Transverse colon (tissue), 4 donors: Measurements from ENCODE around the gene NECTIN1. TPM values are rescaled to one million over a fixed set of nuclear protein-coding genes. Genes with fewer than 3 reads are reported as not detected.
A peak's percentile ranks its signal among the peaks of the same experiment; 100 is the strongest.

ENCODE experiments used
- DNase-seq: peaks from one replicate; pipeline ENCODE4 v3.0.0-alpha.2; 2019
- H3K27ac ChIP-seq, 4 donors: fragments of 200-600 bp; sonication (generic); 2 replicates each; pipeline ENCODE4 v1.5.1; 2016 to 2018; ENCODE audit warnings: inconsistent platforms in 4 of 4
- H3K27me3 ChIP-seq: fragments of 200-600 bp; sonication (generic); 2 replicates; pipeline ENCODE4 v1.5.1; 2017; ENCODE audit warnings: inconsistent platforms
- H3K36me3 ChIP-seq, 4 donors: fragments of 200-600 bp; sonication (generic); 2 replicates each; pipeline ENCODE4 v1.5.1; 2017 to 2019; ENCODE audit warnings: inconsistent platforms in 4 of 4
- H3K4me1 ChIP-seq, 4 donors: fragments of 200-600 bp; sonication (generic); 2 replicates each; pipeline ENCODE4 v1.5.1; 2017 to 2020; ENCODE audit warnings: inconsistent platforms in 4 of 4
- H3K4me3 ChIP-seq, 4 donors: fragments of 200-600 bp; sonication (generic); 1 replicate in 1 of 4; 2 replicates in 3 of 4; pipeline versions ENCODE4 v1.5.1 to v1.6.1; 2017 to 2019; ENCODE audit warnings: inconsistent platforms in 4 of 4
- H3K9me3 ChIP-seq, 2 donors: fragments of 200-600 bp; sonication (generic); 2 replicates each; pipeline ENCODE4 v1.5.1; 2017 to 2019; ENCODE audit warnings: inconsistent platforms in 2 of 2
- EP300 ChIP-seq: sonication (generic); formaldehyde crosslinking; IDR thresholded peaks from one replicate; pipeline ENCODE4 v1.6.1; 2017; ENCODE audit warnings: antibody characterized with exemption, low read depth
- POLR2A ChIP-seq: fragments of 450-650 bp; IDR thresholded peaks from one replicate; pipeline ENCODE4 v1.6.1; 2016; ENCODE audit warnings: antibody characterized with exemption, mild to moderate bottlenecking, moderate library complexity
- POLR2AphosphoS5 ChIP-seq, 3 donors: sonication (generic); formaldehyde crosslinking; IDR thresholded peaks; one replicate each; pipeline ENCODE4 v1.6.1; 2016; ENCODE audit warnings: antibody characterized with exemption in 3 of 3
- WGBS, 2 donors: methylation state at CpG; one replicate each; pipeline ENCODE4 v1.1.5; 2018; ENCODE audit warnings: low coverage in 1 of 2; 5-methylcytosine and 5-hydroxymethylcytosine counted together
- in situ Hi-C, 4 donors: fragments of 200-750 bp; cut with MboI; loops; one replicate each; pipeline versions ENCODE4 v1.15.0 to v1.15.1; 2017; ENCODE audit warnings: low sequenced_read_pairs in 3 of 4, low pct_ligation_motif_present in 1 of 4, low pct_unique_long_range_greater_than_20kb in 1 of 4
- intact Hi-C: fragments of 100-400 bp; cut with DNase I; formaldehyde crosslinking; loops from one replicate; pipeline ENCODE4 v1.15.1; 2023; ENCODE audit warnings: low total_unique reads
- total RNA-seq, 4 donors: library from RNA; depleted of rRNA; stranded (reverse); fragments of >200 nt; gene quantifications; one replicate each; pipeline ENCODE4 v1.1.0, GENCODE V29; 2016
- TF ChIP-seq, protein P1 (sequence below), 5 experiments: fragments of 200-600 bp in 3 of 5; fragments of 450-650 bp in 2 of 5; sonication (generic) in 3 of 5; IDR thresholded peaks; 1 replicate in 2 of 5; 2 replicates in 3 of 5; pipeline ENCODE4 v1.5.1; 2016 to 2017; ENCODE audit warnings: antibody characterized with exemption in 5 of 5, inconsistent platforms in 3 of 5, mild to moderate bottlenecking in 2 of 5, moderate library complexity in 1 of 5

NECTIN1 gene
- total RNA-seq, result 10 to 100 TPM; 11.0 to 71.2 (median 12.6) TPM

DNA sequence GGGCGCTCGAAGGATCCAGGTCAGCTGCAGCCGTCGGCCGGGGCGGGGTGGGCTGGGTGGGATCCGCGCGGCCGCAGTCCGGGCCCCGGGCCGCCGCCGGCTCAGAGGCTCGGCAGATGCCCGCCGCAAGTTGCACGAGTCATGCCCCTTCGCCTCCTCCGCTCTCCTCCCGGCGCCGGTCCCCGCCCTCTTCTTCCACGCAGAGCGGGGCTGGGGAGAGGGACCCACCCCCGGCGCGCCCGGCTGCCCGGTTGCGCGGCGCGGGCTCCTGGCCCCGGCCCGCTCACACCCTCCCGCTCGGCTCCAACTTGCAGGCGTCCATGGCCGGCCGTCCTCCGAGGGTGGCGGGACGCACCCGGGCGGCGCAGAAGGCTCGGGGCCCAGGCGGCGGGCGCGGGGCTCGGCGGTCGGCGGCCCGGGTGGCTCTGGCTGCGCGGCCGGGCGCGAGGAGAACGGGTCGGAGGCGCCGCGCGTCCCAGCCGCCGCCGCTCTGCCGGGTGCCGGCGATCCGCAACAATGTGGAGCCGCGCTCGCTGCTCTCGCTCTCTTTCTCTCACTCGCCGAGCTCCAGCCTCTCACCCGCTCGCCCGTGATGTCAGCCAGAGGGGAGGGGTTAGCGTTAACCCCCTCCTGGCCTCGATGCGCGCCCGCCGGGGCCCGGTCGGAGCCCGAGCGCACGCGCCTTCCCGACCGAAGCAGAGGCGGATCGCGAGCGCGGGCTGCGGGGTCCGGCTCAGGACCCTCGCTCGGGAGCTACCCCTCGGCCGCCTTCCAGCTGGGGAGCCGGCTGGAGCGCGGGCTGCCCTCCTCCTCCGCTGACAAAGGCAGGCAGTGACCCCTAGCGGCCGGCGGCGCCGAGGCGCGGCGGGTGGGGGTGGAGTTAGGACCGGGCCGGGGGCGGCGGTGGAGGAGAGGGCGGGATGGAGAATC is at the start of gene NECTIN1:
Gene NECTIN1, minus strand, starts transcription at position 550 of the 930 bp plus-strand sequence. CDS start 647 bp downstream, outside the sequence.
- Histone ChIP-seq H3K4me3 (peak within 1 kb of the TSS; percentile 65 to 91 (median 80)), H3K27me3 (no peaks in the 10 kb centered on the region), H3K9me3 (no peaks in the 10 kb centered on the region), H3K36me3 (no peaks in the 10 kb centered on the region), H3K27ac (peak within 1 kb of the TSS; percentile 91 to 97 (median 93)), H3K4me1 (peaks cover 11 to 40% (median 31%) of the 10 kb centered on the region in 4 donors)
- no peak for TF ChIP-seq EP300
- TF ChIP-seq POLR2A, result peak; percentile 69
- TF ChIP-seq, protein P1, sequence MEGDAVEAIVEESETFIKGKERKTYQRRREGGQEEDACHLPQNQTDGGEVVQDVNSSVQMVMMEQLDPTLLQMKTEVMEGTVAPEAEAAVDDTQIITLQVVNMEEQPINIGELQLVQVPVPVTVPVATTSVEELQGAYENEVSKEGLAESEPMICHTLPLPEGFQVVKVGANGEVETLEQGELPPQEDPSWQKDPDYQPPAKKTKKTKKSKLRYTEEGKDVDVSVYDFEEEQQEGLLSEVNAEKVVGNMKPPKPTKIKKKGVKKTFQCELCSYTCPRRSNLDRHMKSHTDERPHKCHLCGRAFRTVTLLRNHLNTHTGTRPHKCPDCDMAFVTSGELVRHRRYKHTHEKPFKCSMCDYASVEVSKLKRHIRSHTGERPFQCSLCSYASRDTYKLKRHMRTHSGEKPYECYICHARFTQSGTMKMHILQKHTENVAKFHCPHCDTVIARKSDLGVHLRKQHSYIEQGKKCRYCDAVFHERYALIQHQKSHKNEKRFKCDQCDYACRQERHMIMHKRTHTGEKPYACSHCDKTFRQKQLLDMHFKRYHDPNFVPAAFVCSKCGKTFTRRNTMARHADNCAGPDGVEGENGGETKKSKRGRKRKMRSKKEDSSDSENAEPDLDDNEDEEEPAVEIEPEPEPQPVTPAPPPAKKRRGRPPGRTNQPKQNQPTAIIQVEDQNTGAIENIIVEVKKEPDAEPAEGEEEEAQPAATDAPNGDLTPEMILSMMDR (IDR thresholded peaks at IDR 0.05), result peak; percentile 91 to 99 (median 98)
- TF ChIP-seq POLR2AphosphoS5 (IDR thresholded peaks at IDR 0.05), result peak; percentile 84 to 92 (median 85)
- DNase-seq, result peak; percentile 91
- WGBS, 2 donors, result 0% methylated on average over 77 of the region's 128 CpGs; no CpG with 5 or more reads in 1 of the 2 donors
- in situ Hi-C loops, result no loop called here
- intact Hi-C loops, result loop anchor here (2.0 kb wide), 1 partner anchor 62 kb away; no protein-coding TSS in a partner anchor

GRCh38 chr11:119778391-119779194 is 49.6 kb upstream of the NECTIN1 start:
- in situ Hi-C loops, result no loop called here
- WGBS, 2 donors, result 68% methylated on average over 15 of the region's 15 CpGs; no CpG with 5 or more reads in 1 of the 2 donors
- no peak for DNase-seq
- Histone ChIP-seq H3K9me3 (no peaks in the 10 kb centered on the region), H3K36me3 (no peaks in the 10 kb centered on the region), H3K4me3 (no peak overlapping the region), H3K27me3 (peaks cover 4% of the 10 kb centered on the region), H3K4me1 (peaks cover 0 to 8% (median 0%) of the 10 kb centered on the region in 4 donors), H3K27ac (no peak overlapping the region)
- intact Hi-C loops, result no loop called here
- no peak for TF ChIP-seq POLR2AphosphoS5 (IDR thresholded peaks at IDR 0.05)
- no peak for TF ChIP-seq EP300
- TF ChIP-seq, protein P1 (IDR thresholded peaks at IDR 0.05), result no peak
- no peak for TF ChIP-seq POLR2A

GRCh38 chr11:119777940-119778339 is 48.9 kb upstream of the NECTIN1 start:
- WGBS, 2 donors, result 93% methylated on average over 10 of the region's 10 CpGs; no CpG with 5 or more reads in 1 of the 2 donors
- no peak for TF ChIP-seq EP300
- TF ChIP-seq, protein P1 (IDR thresholded peaks at IDR 0.05), result no peak
- no peak for TF ChIP-seq POLR2AphosphoS5 (IDR thresholded peaks at IDR 0.05)
- no peak for TF ChIP-seq POLR2A

More at GRCh38 chr11:119777940-119778339, 48.9 kb upstream of the NECTIN1 start:
- H3K27me3 ChIP-seq, result peaks cover 4% of the 10 kb centered on the region
- no peak overlapping the region for H3K4me3 ChIP-seq
- H3K9me3 ChIP-seq, result no peaks in the 10 kb centered on the region
- no peaks in the 10 kb centered on the region for H3K36me3 ChIP-seq
- no peak overlapping the region for H3K27ac ChIP-seq
- in situ Hi-C loops (no loop called here), intact Hi-C loops (no loop called here)
- peaks cover 0 to 8% (median 0%) of the 10 kb centered on the region in 4 donors for H3K4me1 ChIP-seq
- no peak for DNase-seq
